HUDEP-2 (cell line): ENCODE data around the gene CEP104.

Experiments
- DNase-seq, 76 experiments: peaks; one replicate each; lab custom pipeline; 2025; ENCODE audit not compliant: unreplicated experiment in 76 of 76; lab: John Stamatoyannopoulos, UW

CEP104 gene

DNA sequence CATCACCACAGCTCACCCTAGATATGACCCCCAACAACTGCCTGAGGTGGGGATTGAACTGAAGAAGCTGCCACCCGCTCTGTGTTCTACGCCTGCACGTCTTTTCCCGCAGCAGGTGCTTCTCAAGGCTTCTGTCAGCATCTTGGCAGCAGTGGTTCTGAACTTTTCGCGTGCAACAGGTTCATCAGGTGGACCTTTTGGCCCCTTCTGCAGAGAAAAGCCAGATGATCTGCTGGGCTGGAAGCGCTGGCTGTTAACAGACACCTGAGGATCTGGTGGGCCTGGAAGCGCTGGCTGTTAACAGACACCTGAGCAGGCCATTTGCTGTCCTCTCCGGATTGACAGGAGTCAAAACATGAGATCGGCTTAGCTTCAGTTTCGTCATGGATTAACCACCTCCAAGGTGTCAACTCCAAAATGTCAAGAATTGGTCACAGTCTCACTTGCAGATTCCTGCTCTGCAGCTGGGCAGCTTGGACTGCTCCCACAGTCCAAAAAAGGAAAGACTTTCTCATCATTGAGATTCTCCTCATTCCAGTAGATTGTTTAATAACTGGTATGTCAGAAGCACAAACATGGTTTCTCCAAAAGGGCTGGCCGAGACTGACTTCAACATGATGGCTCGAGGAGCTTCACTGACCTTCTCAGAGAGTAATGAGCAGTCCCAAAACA, 38.4 kb upstream of the CEP104 start:
- no peak for DNase-seq

DNA sequence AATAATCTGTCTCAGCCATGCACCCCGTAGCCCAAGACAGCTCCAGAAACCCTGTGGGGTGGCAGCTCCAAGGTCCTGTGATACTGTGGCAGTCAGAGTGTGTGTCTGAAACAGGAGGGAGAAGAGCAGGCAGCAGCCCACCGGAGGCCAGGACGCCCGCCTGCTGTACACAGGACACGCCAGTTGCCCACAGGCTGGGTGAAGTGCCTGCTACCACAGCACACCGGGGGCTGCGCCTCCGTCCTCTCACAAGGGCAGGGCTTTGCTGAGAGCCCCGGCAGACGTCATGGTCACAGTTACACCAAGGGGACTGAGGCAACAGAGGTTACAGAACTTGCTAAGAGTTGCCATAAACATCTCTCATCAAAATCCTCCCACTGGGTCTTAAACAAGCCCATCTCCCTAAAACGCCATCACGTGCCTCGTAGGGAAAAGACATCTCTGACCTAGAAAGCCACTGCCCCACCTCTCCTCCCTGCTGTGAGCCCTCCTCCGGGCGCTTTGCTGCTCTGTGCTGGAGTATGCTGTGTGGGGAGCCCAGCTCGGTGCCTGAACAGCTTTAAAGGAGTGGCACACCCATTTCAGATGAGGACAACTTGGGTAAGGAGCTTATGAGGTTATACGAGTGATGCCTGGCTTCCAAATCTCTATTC, 37.7 kb upstream of the CEP104 start:
- no peak for DNase-seq

DNA sequence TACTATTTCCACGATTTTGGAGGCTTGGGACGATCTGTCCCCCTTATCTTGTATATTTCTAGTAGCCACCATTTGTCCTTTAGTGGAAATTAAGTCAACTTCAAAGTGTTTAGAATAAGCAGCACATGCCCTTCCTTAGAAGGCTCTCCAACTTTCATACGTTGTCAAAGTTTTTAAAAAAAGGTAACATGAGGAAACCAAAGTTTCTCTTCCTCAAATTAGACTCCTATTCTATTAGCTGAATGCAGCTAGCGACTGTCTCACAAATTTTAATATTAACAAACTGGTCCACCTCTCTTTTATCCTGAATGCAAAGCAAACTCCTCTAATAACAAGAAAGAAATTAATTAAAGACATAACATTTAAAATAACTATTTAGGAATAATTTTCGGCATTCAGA, 36.2 kb upstream of the CEP104 start:
- DNase-seq = no peak

DNA sequence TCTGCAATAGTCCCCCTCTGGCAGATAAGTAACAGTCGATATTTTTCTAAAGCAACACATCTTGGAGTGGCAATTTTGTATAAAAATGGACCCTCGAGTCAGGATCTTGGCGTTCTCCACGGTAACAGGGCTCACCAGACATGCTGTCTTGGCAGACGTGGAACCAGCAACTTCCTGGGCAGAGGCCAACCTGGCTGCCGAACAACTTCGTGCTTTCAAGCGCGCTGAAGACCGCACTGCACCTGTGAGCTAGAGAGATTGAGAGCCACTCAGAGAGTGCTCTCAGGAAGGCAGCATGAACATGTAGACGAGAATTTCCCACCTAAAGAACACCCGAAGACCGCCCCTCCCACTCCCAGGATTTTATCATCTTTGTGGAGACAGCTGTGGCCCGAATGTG, 35.7 kb upstream of the CEP104 start:
- DNase-seq = no peak

DNA sequence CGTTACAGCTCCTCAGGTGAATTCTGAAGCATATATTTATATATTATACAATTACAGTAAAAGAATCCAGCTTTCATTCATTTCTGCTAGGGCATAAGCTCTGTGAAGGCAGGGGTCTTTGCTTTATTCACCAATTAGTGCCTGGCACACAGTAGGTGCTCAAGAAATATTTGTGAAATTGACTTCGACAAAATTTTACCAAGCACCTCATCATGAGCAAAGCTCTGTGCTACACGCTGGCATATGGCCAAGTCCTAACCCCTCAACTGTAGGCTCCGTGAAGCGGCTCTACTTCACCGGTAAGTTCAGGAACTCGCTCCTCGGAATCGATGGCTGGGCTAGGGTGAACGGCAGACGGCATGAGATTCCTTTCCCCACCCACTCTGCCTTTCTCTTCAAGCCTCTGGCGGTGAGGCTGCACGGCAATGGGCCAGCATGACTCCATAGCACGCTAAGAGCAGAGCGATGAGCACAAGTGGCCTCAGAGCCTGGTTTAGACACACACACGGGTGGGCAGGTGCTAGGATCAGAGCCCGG, 34.4 kb upstream of the CEP104 start:
- DNase-seq = no peak

DNA sequence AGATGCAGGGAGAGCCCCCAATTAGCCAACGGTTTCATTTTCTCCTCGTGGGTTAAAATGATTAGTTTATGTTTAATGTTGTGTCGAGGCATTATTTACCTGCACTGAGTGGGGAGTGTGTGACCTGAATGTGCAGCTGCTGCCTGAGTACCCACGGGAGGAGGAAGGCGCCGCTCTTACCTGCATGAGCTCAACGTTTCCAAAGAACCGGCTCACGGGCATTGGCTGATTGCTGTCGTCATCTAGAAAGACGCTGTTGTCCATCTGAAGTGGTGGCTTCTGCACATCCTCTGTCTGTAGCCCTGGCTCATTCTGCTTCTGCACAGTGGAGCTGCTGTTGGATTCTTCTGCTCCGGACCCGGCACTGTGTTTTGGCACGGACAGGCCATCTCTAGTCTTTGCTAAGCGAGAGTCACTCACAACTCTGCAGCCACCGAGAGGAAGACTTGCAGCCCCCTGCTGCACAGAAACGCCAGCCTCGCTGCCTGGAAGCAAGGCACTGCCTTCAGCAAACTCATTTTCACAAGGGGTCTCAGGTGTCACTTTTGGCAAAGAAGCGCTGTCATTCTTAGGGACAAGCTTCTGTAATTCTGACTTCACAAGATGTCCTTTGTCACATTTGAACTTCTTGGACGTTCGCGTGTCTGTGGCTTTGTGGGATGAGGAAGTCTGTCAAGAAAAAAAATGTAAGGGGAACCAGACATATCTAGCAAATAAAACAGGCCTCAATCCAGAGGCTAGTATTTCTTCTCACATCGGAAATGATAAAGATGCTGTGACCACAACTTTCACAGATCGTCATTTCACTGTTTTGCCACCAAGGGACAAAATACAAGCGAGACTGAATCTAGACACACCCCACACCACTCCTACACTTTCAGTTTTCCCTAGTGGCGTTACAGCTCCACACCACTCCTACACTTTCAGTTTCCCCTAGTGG, 33.6 kb upstream of the CEP104 start:
- DNase-seq = no peak

DNA sequence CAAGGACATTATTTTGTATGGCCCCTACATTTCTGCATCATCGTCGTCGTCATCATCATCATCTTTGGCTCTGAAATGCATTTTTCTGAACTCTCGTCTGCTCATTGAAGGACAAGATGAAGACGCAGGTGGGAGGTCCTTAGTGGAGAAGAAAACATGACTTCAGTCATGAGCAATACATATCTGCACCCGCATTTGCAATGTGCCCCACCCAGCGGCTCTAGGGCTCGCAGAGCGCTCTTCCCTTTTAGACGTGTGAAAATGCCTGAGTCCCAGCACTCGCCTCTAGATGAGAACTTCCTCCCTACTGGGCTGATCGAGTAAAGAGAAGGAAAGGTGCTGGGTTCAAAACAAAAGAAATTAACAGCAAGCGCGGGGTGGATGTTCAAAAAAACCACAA, 32.9 kb upstream of the CEP104 start:
- DNase-seq = no peak

DNA sequence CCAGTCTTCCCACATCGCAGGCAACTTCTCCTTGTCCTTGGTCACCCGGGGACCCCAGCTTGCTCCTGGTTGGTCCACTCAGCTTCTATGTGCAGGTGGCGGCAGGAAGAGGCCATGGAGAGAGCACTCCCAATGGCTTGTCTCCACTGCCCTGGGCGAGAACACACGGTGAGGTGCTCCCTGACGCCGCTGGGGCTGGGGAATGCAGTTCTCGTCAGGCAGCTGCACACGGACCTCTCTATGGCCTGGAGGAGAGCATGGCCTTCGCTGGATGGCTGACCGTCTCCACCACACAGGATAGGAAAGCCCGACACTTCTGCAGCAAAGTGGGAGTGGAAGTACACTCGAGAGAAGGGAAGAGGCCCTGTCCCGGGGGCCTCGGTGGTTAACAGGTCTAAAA, 31.3 kb upstream of the CEP104 start:
- no peak for DNase-seq

DNA sequence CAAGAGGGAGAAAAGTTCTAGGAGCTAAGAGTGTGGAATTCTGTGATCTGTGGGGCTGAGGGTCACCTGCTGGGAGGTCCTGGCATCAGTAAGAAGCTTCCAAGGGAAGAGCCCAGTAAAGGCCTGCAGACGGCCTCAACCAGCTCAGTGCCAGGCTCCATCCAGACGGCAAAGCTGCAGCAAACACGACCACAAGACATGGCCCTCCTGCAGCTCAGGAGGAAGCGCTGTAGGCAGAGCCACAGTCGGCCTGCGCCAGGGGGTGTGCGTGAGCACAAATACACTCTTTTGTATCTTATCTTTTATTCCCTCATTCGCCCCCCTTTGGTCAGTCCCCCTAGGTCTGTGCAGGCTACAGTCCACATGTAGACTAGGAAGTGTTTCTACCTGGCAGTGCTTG, 29.7 kb upstream of the CEP104 start:
- DNase-seq = no peak

DNA sequence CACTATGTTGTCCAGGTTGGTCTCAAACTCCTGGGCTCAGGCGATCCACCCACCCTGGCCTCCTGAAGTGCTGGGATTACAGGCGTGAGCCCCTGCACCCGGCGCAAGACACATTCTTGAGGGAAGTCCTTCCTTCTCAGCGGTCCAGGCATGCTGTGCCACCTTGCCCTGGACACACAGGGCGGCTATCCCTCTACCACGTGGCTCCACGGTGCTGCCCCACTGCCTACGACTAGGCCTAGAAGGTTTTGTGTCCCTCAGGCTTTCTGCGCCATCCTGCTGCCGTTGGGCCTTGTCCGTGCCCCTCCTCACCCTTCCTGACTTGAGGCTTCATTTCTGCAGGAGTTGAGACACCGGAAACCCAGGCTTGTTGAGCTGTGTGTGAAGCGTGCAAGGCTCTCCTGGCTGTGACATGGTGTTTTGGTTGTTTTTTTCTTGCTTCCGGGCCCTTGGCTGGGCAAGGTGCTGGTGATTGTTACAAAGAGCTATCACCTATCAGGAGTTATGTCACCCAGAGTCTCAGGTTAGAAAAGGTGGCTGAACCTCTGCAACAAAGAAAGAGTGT, 29.2 kb upstream of the CEP104 start:
- DNase-seq = no peak

DNA sequence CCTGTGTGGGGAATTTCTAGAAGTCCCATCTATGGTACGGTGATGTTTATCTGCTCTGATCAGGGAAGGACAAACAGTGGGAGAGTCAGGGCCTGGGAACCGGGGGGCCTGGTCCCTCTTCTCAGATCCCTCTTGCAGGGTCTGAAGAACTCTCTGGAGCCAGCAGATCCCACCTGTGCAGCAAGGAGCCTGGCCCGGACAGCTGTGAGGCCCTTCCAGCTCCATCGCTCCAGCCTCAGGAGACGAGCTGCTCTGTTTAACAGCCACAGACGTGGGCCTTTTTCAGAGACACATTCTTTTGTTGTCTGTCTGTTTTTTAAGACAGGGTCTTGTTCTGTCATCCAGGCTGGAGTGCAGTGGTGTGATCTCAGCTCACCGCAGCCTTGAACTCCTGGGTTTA, 28.6 kb upstream of the CEP104 start:
- DNase-seq = no peak

DNA sequence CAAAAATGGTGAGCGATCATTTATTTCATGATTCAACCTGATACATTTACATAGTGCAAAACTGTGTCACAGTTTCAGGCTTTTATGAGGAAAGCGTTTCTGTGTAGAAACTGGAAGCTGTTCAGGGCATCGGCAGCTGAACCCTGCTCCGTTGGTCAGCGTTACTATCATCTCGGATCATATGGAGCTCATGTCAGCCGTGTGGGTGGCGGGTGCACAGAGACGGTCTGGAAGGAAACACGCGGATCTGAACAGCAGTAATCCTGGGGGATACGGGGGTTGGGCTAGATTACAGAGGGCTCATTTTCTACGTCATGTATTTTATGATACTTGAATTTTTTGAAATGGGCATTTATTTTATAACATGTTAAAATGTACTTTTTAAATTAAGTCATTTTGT, 28.0 kb upstream of the CEP104 start:
- DNase-seq = no peak

DNA sequence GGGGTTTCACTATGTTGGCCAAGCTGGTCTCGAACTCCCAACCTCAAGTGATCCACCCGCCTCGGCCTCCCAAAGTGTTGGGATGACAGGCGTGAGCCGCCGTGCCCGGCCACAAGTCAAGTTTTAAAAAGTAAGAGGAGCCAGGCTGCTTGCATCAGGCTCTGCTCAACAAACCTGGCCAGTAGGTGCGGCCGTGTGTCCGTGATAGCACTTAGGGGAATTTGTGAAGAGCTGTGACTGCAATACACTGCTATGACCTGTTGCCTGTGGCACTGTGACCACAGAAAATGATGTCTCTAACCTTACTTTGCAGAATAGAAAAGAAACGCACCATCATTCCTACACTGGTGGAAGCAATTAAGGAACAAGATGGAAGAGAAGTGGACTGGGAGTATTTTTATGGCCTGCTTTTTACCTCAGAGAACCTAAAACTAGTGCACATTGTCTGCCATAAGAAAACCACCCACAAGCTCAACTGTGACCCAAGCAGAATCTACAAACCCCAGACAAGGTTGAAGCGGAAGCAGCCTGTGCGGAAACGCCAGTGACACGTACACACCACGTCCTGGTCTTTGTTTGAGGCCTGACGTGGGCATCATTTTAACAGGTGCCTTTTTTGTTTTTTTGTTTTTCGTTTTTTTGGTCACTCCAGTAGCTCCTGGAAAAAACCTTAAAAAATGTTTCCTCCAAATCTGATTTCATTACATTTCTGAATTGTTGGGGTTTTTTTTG, 26.3 kb upstream of the CEP104 start:
- no peak for DNase-seq

DNA sequence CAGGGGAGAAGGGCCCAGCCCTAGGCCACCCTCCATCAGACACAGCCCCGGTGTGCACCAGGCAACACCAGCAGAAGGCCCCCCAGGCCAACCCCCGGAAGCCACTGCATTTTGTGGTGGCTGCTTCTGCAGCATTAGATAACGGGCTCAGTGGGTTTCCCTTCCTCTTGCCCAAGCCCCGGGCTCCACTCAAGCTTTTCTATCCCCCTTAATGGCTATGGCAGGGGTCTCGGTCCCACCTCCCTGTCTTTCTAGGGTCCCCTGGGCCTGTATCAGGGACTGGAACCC, 24.1 kb upstream of the CEP104 start:
- no peak for DNase-seq

DNA sequence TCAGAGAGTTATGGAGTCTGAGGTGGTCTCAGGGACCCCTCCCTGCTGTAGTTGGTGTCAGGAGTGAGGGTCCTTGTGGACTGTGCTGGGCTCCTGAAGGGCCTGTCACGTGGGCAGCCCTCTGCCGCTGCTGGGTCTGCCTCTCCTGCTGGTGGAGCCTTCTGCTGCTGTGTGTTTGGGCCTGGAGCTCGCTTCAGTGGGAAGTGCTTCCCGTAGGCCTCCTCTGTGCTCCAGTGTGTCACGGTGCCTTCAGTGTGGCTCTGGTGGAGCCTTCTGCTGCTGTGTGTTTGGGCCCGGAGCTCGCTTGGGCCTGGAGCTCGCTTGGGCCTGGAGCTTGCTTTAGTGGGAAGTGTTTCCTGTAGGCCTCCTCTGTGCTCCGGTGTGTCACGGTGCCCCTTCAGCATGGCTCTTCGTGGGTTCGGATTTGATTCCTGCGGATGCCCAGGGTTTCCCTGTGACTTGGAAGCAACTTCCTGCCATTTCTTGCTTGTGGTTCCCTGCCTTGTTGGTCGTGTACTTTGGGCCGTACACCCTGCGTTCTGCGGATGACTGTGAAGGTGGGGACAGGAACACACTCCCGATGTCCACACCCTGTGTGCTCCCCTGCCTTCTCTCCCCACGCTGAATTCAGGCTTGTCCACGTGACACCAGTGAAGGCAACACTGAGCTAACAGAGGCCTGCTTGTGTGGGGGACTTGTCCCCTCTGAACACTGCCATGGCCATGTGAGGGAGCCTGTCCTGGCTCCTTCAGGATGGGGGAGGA, 23.6 kb upstream of the CEP104 start:
- no peak for DNase-seq

DNA sequence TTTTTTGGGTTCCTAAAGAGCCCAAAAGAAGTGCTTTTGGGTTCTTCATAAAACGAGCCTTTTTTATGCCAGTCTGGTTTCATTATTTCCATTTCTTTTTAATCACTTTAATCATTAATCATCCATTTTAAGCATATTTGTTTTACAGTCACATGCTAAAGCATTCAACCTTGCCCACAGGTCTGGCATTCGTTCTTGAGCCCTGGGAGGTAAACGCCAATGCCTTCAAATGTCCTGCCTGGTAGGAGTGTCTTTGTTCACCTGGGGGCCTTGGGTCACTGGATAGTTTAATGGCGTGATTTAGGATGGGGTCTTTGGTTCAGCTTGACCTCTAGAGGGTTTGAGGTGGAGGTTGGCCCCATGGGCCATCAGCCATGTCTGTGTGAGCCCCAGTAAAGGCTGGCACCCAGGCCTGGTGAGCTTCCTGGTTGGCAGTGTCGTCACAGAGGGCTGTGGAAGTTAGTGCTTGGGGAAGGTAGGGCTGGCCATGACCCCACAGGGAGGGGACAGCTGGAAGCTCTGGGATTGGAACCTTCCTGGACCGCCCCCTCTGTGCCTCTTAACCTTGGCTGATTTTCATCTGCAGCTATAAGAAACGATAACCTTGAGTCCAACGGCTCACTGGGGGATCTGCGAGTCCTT, 22.9 kb upstream of the CEP104 start:
- no peak for DNase-seq

DNA sequence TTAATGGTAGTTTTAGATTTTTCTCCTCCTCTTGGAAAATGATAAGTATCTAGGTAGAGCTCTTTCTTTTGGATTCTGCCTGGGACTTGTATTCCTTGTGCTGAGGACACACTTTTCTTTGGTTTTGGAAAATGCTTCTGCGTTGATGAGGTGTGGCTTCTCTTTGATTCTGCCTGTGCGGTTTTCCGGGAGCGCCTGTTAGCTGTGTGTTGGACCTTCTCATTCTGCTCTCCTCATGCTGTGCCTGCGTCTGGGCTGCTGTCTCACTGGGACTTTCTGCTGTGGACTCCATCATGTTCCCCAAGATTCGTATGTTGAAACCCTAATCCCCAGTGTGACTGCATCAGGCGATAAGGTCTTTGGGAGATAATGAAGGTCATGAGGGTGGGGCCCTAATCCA, 22.1 kb upstream of the CEP104 start:
- no peak for DNase-seq

DNA sequence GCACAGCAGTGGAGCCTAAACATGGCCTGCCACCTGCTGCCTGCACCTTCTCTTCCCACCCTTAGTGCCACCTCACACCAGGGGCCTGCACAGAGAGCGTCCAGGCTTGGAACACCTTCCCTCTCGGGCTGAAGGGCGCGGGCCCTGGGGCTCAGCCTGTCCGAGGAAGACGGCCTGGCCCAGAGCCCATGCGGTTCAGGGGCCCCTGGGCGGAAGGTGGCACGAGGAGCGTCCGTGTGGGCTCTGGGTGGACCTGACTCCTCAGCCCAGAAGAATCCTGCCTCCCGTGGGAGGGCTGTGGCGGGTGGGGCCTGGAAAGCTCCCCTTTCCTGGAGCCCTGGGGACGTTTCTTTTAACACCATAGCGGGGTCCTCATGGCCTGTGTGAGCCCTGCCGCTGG, 19.7 kb upstream of the CEP104 start:
- DNase-seq = no peak

DNA sequence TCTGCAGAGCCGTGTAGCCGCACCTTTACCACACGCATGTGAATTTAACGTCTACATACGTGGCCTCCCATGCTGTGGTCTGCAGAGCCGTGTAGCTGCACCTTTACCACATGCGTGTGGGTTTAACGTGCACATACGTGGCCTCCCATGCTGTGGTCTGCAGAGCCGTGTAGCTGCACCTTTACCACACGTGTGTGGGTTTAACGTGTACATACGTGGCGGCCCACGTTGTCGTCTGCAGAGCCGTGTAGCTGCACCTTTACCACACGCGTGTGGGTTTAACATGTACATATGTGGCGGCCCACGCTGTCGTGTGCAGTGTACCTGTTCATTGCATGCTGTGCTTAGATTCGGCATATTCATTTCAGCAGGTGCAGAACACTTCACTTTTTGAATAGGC, 17.7 kb upstream of the CEP104 start:
- no peak for DNase-seq

DNA sequence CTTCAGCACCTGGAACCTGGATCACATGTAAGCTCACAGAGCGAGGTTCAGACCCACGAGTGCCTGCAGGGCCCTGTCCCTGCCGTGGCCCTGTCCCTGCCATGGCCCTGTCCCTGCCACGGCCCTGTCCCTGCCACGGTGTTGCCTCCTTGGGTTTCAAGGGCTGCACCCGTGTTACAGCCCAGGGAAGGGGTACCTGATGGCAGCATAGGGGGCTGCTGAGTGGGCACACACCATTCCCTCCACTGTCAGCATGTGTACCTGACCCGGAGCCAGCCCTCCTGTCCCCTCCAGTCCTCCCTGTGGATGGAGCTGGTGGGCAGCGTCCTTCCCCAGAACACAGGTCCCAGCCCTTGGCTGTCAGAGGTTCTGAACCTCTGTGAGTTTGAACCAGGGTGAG, 15.5 kb upstream of the CEP104 start:
- no peak for DNase-seq
